ENCODE results near the gene ERCC4. TPM values are rescaled to one million over a fixed set of nuclear protein-coding genes. Genes with fewer than 3 reads are reported as not detected.

Gene ERCC4
- total RNA-seq, 1 donor from 2014 or later = 11.4 TPM

- Histone ChIP-seq H4K20me1 (ENCODE audit: low read depth) (no peaks in the 10 kb centered on the region), H3K9ac (no peak overlapping the region), H3K9me3 (ENCODE audit: low read depth) (no peaks in the 10 kb centered on the region), H3K27me3 (no peaks in the 10 kb centered on the region), H3K79me2 (ENCODE audit: low read depth) (no peaks in the 10 kb centered on the region), H3K4me2 (no peak overlapping the region), H3K4me1 (no peaks in the 10 kb centered on the region), H3K27ac (no peak overlapping the region), H2AFZ (replicated peaks) (no peak overlapping the region), H3F3A (ENCODE audit: low read depth) (peaks cover 7% of the 10 kb centered on the region), H3K36me3 (peaks cover 11% of the 10 kb centered on the region), H3K4me3 (no peak overlapping the region)
- Mint-ChIP-seq H3K9me3 (no peaks in the 10 kb centered on the region), H3K27ac (no peak overlapping the region), H3K4me1 (peaks cover 5% of the 10 kb centered on the region), H3K4me3 (no peak overlapping the region), H3K27me3 (ENCODE audit: insufficient read depth, low read depth) (no peaks in the 10 kb centered on the region), H3K36me3 (peaks cover 34% of the 10 kb centered on the region)
- no peak for TF ChIP-seq EZH2phosphoT487 (IDR thresholded peaks at IDR 0.05)
- TF ChIP-seq EZH2 (IDR thresholded peaks at IDR 0.05) = no peak
- TF ChIP-seq CTCF (IDR thresholded peaks at IDR 0.05) = no peak
- no peak for DNase-seq (ENCODE audit: low spot score)
Measured at GRCh38 chr16:13936596-13937081, 16.7 kb downstream of the ERCC4 start.

GRCh38 chr16:13937411-13937810, 17.5 kb downstream of the ERCC4 start:
- Histone ChIP-seq H3F3A (ENCODE audit: low read depth) (peaks cover 7% of the 10 kb centered on the region), H3K4me2 (no peak overlapping the region), H3K9ac (no peak overlapping the region), H3K79me2 (ENCODE audit: low read depth) (no peaks in the 10 kb centered on the region), H3K27ac (no peak overlapping the region), H3K9me3 (ENCODE audit: low read depth) (no peaks in the 10 kb centered on the region), H2AFZ (replicated peaks) (no peak overlapping the region), H3K36me3 (peaks cover 11% of the 10 kb centered on the region), H3K4me3 (no peak overlapping the region), H3K27me3 (no peaks in the 10 kb centered on the region), H3K4me1 (no peaks in the 10 kb centered on the region), H4K20me1 (ENCODE audit: low read depth) (no peaks in the 10 kb centered on the region)
- Mint-ChIP-seq H3K36me3 (peaks cover 29% of the 10 kb centered on the region), H3K4me1 (peaks cover 5% of the 10 kb centered on the region), H3K9me3 (no peaks in the 10 kb centered on the region), H3K4me3 (no peak overlapping the region), H3K27ac (no peak overlapping the region), H3K27me3 (ENCODE audit: insufficient read depth, low read depth) (no peaks in the 10 kb centered on the region)
- no peak for DNase-seq (ENCODE audit: low spot score)
- no peak for TF ChIP-seq EZH2 (IDR thresholded peaks at IDR 0.05)
- no peak for TF ChIP-seq EZH2phosphoT487 (IDR thresholded peaks at IDR 0.05)
- no peak for TF ChIP-seq CTCF (IDR thresholded peaks at IDR 0.05)

GRCh38 chr16:13938480-13938879, 18.5 kb downstream of the ERCC4 start:
- Mint-ChIP-seq H3K4me3 (no peak overlapping the region), H3K4me1 (peaks cover 5% of the 10 kb centered on the region)

More at GRCh38 chr16:13938480-13938879, 18.5 kb downstream of the ERCC4 start:
- peaks cover 11% of the 10 kb centered on the region for H3K36me3 ChIP-seq
- no peak overlapping the region for H3K4me2 ChIP-seq
- H3K9me3 ChIP-seq (ENCODE audit: low read depth) = no peaks in the 10 kb centered on the region
- H3K9ac ChIP-seq = no peak overlapping the region
- H3K36me3 Mint-ChIP-seq = peaks cover 29% of the 10 kb centered on the region
- H3K4me3 ChIP-seq = no peak overlapping the region
- H3K27me3 ChIP-seq = no peaks in the 10 kb centered on the region
- no peak overlapping the region for H2AFZ ChIP-seq (replicated peaks)
- H3K9me3 Mint-ChIP-seq = no peaks in the 10 kb centered on the region
- H3K27ac Mint-ChIP-seq = no peak overlapping the region
- H3K27ac ChIP-seq = no peak overlapping the region
- TF ChIP-seq EZH2phosphoT487 (IDR thresholded peaks at IDR 0.05) (no peak), EZH2 (IDR thresholded peaks at IDR 0.05) (no peak), CTCF (IDR thresholded peaks at IDR 0.05) (no peak)
- peaks cover 7% of the 10 kb centered on the region for H3F3A ChIP-seq (ENCODE audit: low read depth)
- no peak for DNase-seq (ENCODE audit: low spot score)
- no peaks in the 10 kb centered on the region for H3K27me3 Mint-ChIP-seq (ENCODE audit: insufficient read depth, low read depth)
- no peaks in the 10 kb centered on the region for H4K20me1 ChIP-seq (ENCODE audit: low read depth)
- no peaks in the 10 kb centered on the region for H3K79me2 ChIP-seq (ENCODE audit: low read depth)
- H3K4me1 ChIP-seq = no peaks in the 10 kb centered on the region

Measured in neural progenitor cell (in vitro differentiated cells).